Gastrocnemius medialis (tissue), 4 donors: ENCODE results near the gene PANK2.

Experiments
- POLR2A ChIP-seq, 2 donors: fragments of 450-650 bp; IDR thresholded peaks; one replicate each; pipeline ENCODE4 v1.6.1; 2017; ENCODE audit warnings: antibody characterized with exemption in 2 of 2, mild to moderate bottlenecking in 2 of 2, moderate library complexity in 2 of 2
- TF ChIP-seq, protein P1 (sequence below), 5 experiments: fragments of 450-650 bp in 3 of 5; fragments of 200-600 bp in 2 of 5; sonication (generic) in 2 of 5; IDR thresholded peaks in 4 of 5; conservative IDR thresholded peaks in 1 of 5; 1 replicate in 4 of 5; 2 replicates in 1 of 5; pipeline ENCODE4 v1.5.1; 2016 to 2019; ENCODE audit warnings: antibody characterized with exemption in 5 of 5, mild to moderate bottlenecking in 3 of 5, moderate library complexity in 3 of 5

DNA sequence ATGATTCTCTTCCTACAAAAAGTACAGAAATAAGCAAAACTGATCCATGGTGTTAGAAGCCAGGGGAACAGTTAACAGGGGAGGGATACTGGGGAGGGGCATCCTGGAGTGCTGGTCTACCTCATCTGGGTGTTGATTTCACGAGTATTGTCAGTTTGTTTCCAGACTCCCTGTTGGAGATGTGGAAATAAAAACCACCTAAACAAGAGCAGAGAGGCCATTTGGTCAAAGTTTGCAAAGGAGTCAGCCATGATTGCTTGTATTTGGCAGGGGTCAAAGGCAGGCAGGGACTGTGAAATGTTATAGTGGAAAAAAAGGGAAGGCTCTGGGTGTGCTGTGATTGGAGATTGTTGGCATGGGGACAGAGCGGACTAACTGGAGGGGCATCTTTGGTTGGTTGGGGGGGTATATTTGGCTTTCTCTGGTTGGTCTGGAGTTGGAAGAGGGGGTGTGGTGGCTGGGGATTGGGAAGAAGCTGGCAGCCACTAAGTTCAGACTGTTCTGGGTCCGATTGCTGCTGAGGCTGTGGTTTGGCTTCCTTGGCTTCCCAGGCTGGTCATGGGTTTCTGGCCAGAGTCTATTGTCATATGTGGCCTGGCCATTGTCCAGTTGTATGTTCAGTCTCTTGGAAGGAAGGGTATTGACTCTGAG, 14.9 kb upstream of the PANK2 start:
- TF ChIP-seq, protein P1, sequence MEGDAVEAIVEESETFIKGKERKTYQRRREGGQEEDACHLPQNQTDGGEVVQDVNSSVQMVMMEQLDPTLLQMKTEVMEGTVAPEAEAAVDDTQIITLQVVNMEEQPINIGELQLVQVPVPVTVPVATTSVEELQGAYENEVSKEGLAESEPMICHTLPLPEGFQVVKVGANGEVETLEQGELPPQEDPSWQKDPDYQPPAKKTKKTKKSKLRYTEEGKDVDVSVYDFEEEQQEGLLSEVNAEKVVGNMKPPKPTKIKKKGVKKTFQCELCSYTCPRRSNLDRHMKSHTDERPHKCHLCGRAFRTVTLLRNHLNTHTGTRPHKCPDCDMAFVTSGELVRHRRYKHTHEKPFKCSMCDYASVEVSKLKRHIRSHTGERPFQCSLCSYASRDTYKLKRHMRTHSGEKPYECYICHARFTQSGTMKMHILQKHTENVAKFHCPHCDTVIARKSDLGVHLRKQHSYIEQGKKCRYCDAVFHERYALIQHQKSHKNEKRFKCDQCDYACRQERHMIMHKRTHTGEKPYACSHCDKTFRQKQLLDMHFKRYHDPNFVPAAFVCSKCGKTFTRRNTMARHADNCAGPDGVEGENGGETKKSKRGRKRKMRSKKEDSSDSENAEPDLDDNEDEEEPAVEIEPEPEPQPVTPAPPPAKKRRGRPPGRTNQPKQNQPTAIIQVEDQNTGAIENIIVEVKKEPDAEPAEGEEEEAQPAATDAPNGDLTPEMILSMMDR (IDR thresholded peaks at IDR 0.05 in 4 of 5, conservative IDR thresholded peaks at IDR 0.05 in 1 of 5): no peak
- TF ChIP-seq POLR2A (IDR thresholded peaks at IDR 0.05): no peak
